ENCODE data around the gene RNF133. TPM values are rescaled to one million over a fixed set of nuclear protein-coding genes. Genes with fewer than 3 reads are reported as not detected.
"Not testable (repeated sequence)": the region's sequence is repeated elsewhere in the genome, so short reads cannot be mapped to it uniquely, and the experiment has no call there.

Gene RNF133
- total RNA-seq, 1 donor from 2014 or later, result 0.10 TPM

- DNase-seq (ENCODE audit: low read depth), result no peak
Measured at GRCh38 chr7:122689346-122690109, 9.4 kb downstream of the RNF133 start.

- no peak for DNase-seq (ENCODE audit: low read depth)
Measured at GRCh38 chr7:122688400-122688998, 10.4 kb downstream of the RNF133 start.

- no peak for DNase-seq (ENCODE audit: low read depth)
Measured at GRCh38 chr7:122686360-122686878, 12.5 kb downstream of the RNF133 start.

GRCh38 chr7:122684504-122684903 is 14.4 kb downstream of the RNF133 start:
- no peak for DNase-seq (ENCODE audit: low read depth)

- no peak for DNase-seq (ENCODE audit: low read depth)
Measured at GRCh38 chr7:122682815-122683550, 15.9 kb downstream of the RNF133 start.

- DNase-seq (ENCODE audit: low read depth), result not testable (repeated sequence)
Measured at GRCh38 chr7:122681186-122681585, 17.7 kb downstream of the RNF133 start.

- no peak for DNase-seq (ENCODE audit: low read depth)
Measured at GRCh38 chr7:122679813-122680212, 19.1 kb downstream of the RNF133 start.

- peak; percentile 34 for DNase-seq (ENCODE audit: low read depth)
Measured at GRCh38 chr7:122679269-122679709, 19.6 kb downstream of the RNF133 start.

GRCh38 chr7:122677149-122677548 is 21.8 kb downstream of the RNF133 start:
- no peak for DNase-seq (ENCODE audit: low read depth)

- DNase-seq (ENCODE audit: low read depth), result no peak
Measured at GRCh38 chr7:122676466-122676865, 22.5 kb downstream of the RNF133 start.

- DNase-seq (ENCODE audit: low read depth), result no peak
Measured at GRCh38 chr7:122675621-122676020, 23.3 kb downstream of the RNF133 start.

- no peak for DNase-seq (ENCODE audit: low read depth)
Measured at GRCh38 chr7:122675011-122675410, 23.9 kb downstream of the RNF133 start.

GRCh38 chr7:122674502-122674901 is 24.4 kb downstream of the RNF133 start:
- peak; percentile 16 for DNase-seq (ENCODE audit: low read depth)

- no peak for DNase-seq (ENCODE audit: low read depth)
Measured at GRCh38 chr7:122673951-122674350, 25.0 kb downstream of the RNF133 start.

- no peak for DNase-seq (ENCODE audit: low read depth)
Measured at GRCh38 chr7:122672536-122672935, 26.4 kb downstream of the RNF133 start.

GRCh38 chr7:122663733-122664132 is 35.2 kb downstream of the RNF133 start:
- DNase-seq (ENCODE audit: low read depth), result no peak

- DNase-seq (ENCODE audit: low read depth), result no peak
Measured at GRCh38 chr7:122658856-122659255, 40.1 kb downstream of the RNF133 start.

- DNase-seq (ENCODE audit: low read depth), result no peak
Measured at GRCh38 chr7:122653685-122654084, 45.2 kb downstream of the RNF133 start.

GRCh38 chr7:122652876-122653275 is 46.0 kb downstream of the RNF133 start:
- peak; percentile 2 for DNase-seq (ENCODE audit: low read depth)

- peak; percentile 23 for DNase-seq (ENCODE audit: low read depth)
Measured at GRCh38 chr7:122651451-122651850, 47.5 kb downstream of the RNF133 start.
